SJSA1 (cell line): ENCODE results near the gene EZR. TPM values are rescaled to one million over a fixed set of nuclear protein-coding genes. Genes with fewer than 3 reads are reported as not detected.

Experiments used
- DNase-seq, 2 experiments: peaks; one replicate each; pipeline ENCODE4 v3.0.0-alpha.2; 2015 to 2020; ENCODE audit warnings: low spot score in 2 of 2, low read depth in 1 of 2
- H3K27ac ChIP-seq: fragments of 250-450 bp; sonication (Bioruptor Pico); 2 replicates; pipeline ENCODE4 v1.5.1; 2020; ENCODE audit warnings: mild to moderate bottlenecking, moderate library complexity
- H3K27me3 ChIP-seq: fragments of 250-450 bp; sonication (Bioruptor Pico); replicated peaks from 2 replicates; pipeline ENCODE4 v1.5.1; 2020; ENCODE audit warnings: mild to moderate bottlenecking, moderate library complexity
- H3K36me3 ChIP-seq: fragments of 250-450 bp; sonication (Bioruptor Pico); 2 replicates; pipeline ENCODE4 v1.5.1; 2020; ENCODE audit warnings: mild to moderate bottlenecking
- H3K4me1 ChIP-seq: fragments of 250-450 bp; sonication (Bioruptor Pico); replicated peaks from 2 replicates; pipeline ENCODE4 v1.6.1; 2021; ENCODE audit warnings: mild to moderate bottlenecking
- H3K4me3 ChIP-seq: fragments of 250-450 bp; sonication (Bioruptor Pico); 2 replicates; pipeline ENCODE4 v1.5.1; 2020; ENCODE audit warnings: mild to moderate bottlenecking
- H3K9me3 ChIP-seq: fragments of 250-450 bp; sonication (Bioruptor Pico); replicated peaks from 2 replicates; pipeline ENCODE4 v1.5.1; 2020; ENCODE audit warnings: mild to moderate bottlenecking
- total RNA-seq: library from RNA; depleted of rRNA; stranded (reverse); fragments of >200 nt; shearing (Covaris generic); gene quantifications from 2 replicates; pipeline ENCODE4 v1.2.3, GENCODE V29; 2014

EZR gene
- total RNA-seq, 1 experiment from 2014 or later, result 246 TPM

DNA sequence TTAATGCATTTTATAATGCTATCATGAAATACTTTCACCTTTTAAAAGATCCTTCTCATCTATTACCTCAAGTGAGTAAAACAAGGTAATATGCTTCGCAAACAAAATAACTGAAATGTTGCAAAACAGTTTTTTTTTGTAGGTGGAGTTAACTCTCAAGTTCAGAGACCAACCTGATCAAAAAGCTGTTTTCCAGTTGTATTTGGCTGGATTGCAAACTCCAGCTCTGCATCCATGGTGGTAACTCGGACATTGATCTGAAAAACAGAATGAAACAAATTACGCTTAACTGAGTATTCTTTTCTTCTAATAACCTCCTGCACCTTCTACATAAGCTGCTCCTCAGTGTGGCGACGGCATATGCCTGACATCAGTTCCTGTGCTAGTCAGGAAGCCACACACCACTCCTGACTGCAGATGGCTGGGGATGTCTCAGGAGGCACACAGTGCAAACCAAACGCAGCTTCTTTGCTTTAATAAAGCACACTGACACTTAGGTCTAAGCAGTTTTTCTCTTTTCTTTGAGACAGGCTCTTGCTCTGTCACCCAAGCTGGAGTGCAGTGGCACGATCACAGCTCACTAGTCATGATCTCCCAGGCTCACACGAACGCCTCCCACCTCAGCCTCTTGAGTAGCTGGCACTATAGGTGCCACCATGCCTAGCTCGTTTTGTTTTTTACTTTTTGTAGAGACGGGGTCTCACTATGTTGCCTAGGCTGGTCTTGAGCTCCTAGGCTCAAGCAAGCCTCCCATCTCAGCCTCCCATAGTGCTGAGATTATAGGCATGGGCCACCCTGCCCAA lies 29.9 kb downstream of the EZR start:
- no peak for DNase-seq
- peaks cover 13% of the 10 kb centered on the region for H3K4me1 ChIP-seq
- H3K4me3 ChIP-seq, result no peak overlapping the region
- no peaks in the 10 kb centered on the region for H3K9me3 ChIP-seq
- no peaks in the 10 kb centered on the region for H3K27me3 ChIP-seq
- H3K27ac ChIP-seq, result no peak overlapping the region
- peaks cover 68% of the 10 kb centered on the region for H3K36me3 ChIP-seq

DNA sequence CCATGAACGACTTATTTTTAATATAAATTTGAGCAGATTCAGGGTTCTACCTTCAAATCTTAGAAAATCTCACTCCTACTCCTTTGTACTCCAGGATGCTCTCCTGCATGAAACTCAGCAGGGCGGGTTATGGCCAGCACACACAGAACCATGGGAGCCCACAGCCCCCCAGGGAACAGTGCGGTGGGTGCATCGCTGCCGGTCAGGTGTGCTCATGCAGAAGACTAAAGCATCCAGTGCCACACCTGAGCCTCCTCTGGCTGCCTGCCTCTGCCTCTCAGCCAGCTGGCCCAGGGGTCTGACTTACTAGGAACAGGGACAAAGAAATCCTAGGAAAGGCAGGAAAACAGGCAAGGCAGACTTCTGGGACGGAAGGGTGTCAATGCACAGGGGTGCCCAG lies 31.8 kb downstream of the EZR start:
- Histone ChIP-seq H3K9me3 (no peaks in the 10 kb centered on the region), H3K27ac (no peak overlapping the region), H3K4me1 (peaks cover 13% of the 10 kb centered on the region), H3K4me3 (no peak overlapping the region), H3K27me3 (no peaks in the 10 kb centered on the region), H3K36me3 (peaks cover 85% of the 10 kb centered on the region)
- no peak for DNase-seq

DNA sequence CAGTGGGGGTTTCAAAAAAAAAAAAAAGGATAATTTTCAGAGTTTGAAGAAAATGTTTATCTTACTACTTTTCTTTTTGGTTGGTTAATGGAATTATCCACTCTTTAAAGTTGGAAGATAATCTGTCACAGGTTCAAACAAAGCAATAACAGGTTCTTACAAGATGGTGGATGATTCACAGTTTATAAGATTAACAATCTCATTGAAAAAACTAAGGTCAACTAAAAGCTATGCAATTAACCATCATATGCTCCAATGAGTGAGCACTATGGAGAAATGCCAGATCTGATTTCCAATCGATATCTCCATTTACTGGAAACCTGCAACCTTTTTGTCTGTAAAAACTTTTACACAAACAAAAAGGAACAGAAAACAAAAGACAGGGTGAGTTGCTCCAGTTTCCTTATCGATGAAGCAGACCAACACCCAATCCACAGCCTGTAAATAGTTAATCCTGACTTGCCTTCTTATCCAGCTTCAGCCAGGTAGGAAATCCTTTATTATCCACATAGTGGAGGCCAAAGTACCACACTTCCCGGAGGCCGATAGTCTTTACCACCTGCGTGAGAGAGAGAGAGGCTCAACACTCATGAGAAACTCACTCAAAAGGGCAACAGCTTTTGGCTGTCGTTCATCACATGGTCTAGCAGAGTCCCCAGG lies 32.4 kb downstream of the EZR start:
- H3K4me3 ChIP-seq, result no peak overlapping the region
- no peaks in the 10 kb centered on the region for H3K27me3 ChIP-seq
- no peaks in the 10 kb centered on the region for H3K9me3 ChIP-seq
- H3K4me1 ChIP-seq, result peaks cover 13% of the 10 kb centered on the region
- H3K27ac ChIP-seq, result no peak overlapping the region
- H3K36me3 ChIP-seq, result peaks cover 88% of the 10 kb centered on the region
- no peak for DNase-seq

DNA sequence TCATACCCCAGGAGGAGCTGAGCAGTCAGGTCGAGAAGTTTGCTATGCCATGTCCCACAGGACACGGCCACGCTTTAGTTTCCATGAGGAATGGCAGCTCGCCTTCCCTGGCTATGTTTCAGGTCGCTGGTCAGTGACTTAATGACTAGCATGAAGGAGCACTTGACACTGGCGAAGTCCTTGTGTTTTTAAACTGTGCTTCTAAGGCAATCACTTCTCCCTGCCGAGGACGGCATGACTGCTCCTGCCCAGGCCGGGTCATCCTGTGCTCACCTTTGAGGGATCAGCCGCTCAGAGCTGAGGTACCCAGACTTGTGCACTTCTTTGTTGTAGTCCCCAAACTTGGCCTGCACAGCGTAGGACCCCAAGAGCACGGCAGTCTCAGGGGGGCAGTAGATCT lies 34.1 kb downstream of the EZR start:
- H3K27me3 ChIP-seq, result no peaks in the 10 kb centered on the region
- no peak overlapping the region for H3K4me3 ChIP-seq
- peaks cover 100% of the 10 kb centered on the region for H3K36me3 ChIP-seq
- no peaks in the 10 kb centered on the region for H3K9me3 ChIP-seq
- peaks cover 13% of the 10 kb centered on the region for H3K4me1 ChIP-seq
- H3K27ac ChIP-seq, result peak overlapping the region; percentile 20
- no peak for DNase-seq

DNA sequence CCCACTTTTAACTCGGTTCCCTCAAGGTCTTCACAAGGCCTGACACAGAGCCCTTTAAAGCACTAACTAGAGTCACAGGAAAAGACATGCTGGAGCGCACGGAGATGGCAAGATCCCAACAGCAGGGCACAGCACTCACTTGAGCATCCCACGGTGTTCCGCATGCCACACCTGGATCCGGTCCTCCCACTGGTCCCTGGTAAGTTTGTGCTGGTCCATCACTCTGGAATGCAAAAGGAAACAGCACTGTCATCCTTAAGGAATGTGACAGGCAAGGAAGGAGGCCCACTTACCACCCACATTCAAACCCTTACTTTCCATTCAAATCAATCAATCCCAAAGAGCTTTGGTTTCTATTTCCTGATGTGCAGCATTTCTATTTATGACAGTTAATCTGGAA lies 34.7 kb downstream of the EZR start:
- H3K27ac ChIP-seq, result peak overlapping the region; percentile 20
- H3K27me3 ChIP-seq, result no peaks in the 10 kb centered on the region
- peak; percentile 37 to 59 for DNase-seq
- no peak overlapping the region for H3K4me3 ChIP-seq
- peaks cover 99% of the 10 kb centered on the region for H3K36me3 ChIP-seq
- peaks cover 13% of the 10 kb centered on the region for H3K4me1 ChIP-seq
- no peaks in the 10 kb centered on the region for H3K9me3 ChIP-seq

DNA sequence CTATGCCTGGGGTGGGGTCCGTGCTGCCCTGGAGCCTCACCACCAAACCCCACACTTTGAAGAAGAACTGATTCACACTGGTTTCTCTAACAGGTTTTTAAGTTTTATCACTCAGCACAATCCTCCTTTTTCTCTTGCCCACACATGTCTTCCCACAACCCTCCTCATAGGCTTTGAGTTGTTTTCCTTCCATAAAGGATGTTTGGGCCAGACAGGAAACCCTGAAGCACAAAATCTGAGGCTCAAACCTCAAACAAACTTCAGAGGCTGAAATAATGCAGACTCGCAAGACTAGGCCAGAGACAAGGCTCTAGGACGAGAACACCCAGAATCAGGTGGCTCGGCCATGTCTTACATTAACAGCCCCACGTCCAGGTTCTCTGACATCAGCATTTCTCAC lies 35.3 kb downstream of the EZR start:
- no peak overlapping the region for H3K4me3 ChIP-seq
- H3K4me1 ChIP-seq, result peaks cover 13% of the 10 kb centered on the region
- H3K9me3 ChIP-seq, result no peaks in the 10 kb centered on the region
- no peaks in the 10 kb centered on the region for H3K27me3 ChIP-seq
- peaks cover 99% of the 10 kb centered on the region for H3K36me3 ChIP-seq
- no peak overlapping the region for H3K27ac ChIP-seq
- no peak for DNase-seq

DNA sequence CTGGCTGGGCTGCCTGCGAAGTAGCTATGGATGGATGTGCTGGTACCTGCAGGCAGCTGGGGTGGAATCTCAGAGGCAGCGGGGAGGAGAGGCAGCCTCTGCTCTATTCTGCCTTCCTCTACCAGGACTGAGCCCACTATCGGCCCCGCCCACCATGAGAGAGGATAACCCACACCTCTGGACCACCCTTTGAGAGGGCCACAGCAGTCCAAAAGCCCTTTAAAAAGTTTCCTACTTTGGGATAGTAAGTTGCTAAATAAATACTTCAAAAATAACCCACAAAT lies 36.1 kb downstream of the EZR start:
- peaks cover 99% of the 10 kb centered on the region for H3K36me3 ChIP-seq
- DNase-seq, result no peak
- H3K4me3 ChIP-seq, result no peak overlapping the region
- no peaks in the 10 kb centered on the region for H3K27me3 ChIP-seq
- H3K27ac ChIP-seq, result no peak overlapping the region
- peaks cover 13% of the 10 kb centered on the region for H3K4me1 ChIP-seq
- H3K9me3 ChIP-seq, result no peaks in the 10 kb centered on the region

DNA sequence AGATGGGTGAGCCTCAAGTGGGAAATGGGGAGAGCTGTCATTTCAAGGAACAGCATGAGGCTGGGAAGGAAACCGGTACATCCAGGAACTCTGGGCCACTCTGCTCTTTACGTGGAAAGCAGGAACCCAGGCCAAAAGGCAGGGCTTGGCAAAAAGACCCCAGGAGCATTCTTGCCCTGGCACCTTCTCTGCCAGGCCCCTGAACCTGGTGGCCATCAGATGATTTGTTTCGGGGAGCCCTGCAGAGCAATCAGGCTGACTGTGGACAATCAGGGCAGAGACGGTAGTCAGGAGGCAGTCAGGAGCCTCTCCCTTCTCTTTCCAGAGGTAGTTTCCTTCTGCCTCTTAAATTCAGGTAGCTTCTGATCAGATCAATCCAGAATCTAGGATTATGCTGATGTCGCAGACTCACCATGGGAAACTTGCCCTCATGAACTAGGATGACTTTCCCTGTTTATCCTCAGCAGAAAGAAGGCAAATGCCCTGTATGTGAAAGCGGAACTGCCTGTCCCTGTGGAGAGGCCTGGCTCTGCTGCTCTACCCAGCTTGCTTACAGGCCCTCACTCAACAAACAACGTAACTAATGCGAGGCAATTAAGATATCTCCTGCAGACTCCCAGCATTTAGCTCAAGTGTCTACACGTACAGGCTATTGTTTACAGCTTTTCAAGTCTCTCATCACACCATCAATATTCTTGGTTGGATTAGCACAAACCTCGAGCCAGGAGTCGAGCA lies 36.6 kb downstream of the EZR start:
- no peak for DNase-seq
- Histone ChIP-seq H3K36me3 (peaks cover 99% of the 10 kb centered on the region), H3K4me3 (no peak overlapping the region), H3K4me1 (peaks cover 13% of the 10 kb centered on the region), H3K9me3 (no peaks in the 10 kb centered on the region), H3K27ac (no peak overlapping the region), H3K27me3 (no peaks in the 10 kb centered on the region)

DNA sequence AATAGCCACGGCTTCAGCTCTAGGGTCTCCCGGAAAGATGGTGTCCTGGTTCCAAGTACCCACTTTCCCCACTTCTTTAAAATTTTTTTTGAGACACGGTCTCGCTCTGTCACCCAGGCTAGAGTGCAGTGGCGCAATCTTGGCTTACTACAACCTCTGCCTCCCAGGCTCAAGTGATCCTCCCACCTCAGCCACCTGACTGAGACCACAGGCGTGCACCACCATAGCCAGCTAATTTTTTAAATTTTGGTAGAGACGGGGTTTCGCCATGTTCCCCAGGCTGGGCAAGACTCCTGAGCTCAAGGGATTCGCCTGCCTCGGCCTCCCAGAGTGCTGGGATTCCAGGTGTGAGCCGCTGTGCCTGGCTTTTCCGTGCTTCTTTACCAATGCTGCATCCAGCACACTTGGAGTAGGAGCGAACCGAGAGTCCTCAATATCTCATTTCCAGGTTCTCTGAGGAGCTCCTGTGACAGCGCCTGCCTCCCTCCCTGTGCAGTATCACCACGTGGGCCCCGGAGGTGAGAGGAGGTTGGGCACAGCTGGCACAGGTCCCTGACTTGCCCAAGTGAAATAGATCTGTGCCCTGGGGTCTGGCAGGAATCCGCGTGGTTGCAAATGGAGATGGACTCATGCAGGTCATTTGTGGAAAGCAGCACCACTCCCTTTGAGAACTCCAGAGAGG lies 37.3 kb downstream of the EZR start:
- peaks cover 99% of the 10 kb centered on the region for H3K36me3 ChIP-seq
- H3K27me3 ChIP-seq, result no peaks in the 10 kb centered on the region

DNA sequence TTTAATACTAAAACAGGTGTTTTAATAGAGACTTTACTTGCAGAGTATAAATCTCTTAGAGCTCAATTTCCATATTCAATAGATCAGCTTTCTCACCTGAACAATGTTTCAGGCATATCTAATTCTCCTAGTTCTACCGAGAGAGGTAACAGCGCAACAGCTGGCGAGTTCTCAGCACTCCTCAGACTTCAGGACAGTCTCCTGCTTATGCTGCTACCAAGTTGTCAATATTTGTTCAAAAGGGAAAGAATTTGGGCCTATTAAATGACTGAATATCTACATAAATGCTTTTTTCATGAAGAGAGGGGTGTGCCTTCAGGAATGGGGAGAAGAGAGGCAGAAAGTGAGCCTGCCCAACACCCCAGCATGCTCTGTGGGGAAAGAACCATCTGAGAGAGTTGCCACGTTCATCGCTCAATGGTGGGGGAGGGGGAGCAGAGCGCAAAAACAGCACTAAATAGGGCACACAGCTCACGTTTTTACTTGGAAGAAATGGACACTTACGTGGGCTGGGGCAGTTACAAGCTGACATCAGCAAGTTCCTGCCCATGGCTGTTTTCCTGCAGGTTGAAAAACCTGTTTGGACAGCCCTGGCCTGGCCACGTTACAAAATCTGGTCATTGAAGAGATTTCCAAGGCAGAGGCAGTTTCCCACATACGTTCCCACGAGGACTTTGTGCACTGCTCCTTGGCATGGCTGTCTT lies 38.0 kb downstream of the EZR start:
- H3K36me3 ChIP-seq, result peaks cover 99% of the 10 kb centered on the region
- H3K27me3 ChIP-seq, result no peaks in the 10 kb centered on the region
- no peak overlapping the region for H3K4me3 ChIP-seq
- H3K9me3 ChIP-seq, result no peaks in the 10 kb centered on the region
- H3K4me1 ChIP-seq, result peaks cover 13% of the 10 kb centered on the region
- no peak overlapping the region for H3K27ac ChIP-seq
- DNase-seq, result no peak

More for the DNA sequence above, 37.3 kb downstream of the EZR start:
- H3K4me3 ChIP-seq, result no peak overlapping the region
- H3K9me3 ChIP-seq, result no peaks in the 10 kb centered on the region
- H3K27ac ChIP-seq, result no peak overlapping the region
- DNase-seq, result no peak
- H3K4me1 ChIP-seq, result peaks cover 13% of the 10 kb centered on the region

DNA sequence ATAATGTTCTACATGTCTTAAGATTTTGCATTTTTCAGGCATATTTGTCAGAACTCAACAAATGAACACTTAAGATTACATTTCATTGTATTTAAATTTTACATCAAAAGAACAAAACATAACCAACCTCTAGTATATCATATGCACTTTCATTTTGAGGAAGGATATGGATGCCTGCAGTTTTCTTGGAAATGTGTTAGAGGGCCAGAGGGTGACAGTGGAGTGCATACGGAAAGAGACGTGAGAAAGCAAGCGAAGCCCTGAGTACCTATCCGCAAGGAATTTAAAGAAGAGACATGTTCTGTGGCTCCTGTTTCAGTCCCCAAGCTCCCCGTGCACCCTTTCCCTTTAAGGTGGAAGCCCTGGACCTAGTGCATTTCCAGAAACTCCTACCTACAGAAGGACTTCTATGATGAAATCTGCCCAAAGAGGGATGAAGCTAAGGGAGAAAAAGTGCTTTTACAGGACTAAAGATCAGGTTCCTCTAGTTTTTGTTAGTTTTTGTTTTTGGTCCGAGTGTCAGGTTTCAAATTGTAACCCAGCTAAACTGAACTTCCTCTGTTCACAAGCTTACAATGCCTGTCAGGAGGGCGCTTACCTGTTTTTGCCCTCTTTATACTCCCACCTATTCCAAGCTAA lies 38.8 kb downstream of the EZR start:
- Histone ChIP-seq H3K27ac (no peak overlapping the region), H3K36me3 (peaks cover 99% of the 10 kb centered on the region), H3K9me3 (no peaks in the 10 kb centered on the region), H3K27me3 (no peaks in the 10 kb centered on the region), H3K4me1 (peaks cover 11% of the 10 kb centered on the region), H3K4me3 (no peak overlapping the region)
- no peak for DNase-seq

DNA sequence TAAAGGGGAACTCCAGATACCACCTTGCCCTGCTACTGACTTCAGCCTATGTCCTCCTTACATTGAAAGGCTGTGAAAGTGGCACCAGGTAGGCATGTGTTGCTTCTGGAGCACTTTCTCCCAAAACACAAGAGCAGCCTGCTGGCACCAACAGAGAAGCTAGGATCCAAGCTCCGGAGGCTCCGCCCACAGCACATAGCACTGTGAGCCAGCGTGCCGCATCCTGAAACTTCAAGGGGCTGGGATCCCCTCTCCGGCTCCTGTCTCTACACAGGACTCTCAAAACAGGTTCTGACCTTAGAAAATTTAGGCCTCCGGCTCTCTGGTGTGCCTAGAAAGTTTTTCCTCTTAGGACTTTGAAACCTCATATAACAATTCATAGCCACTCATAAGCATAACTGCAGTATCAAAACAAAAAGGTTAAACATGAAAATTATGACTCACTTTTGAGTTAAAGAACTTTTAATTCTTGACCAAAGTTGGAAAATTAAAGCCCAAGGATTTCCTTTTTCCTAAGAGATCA lies 41.1 kb downstream of the EZR start:
- H3K27me3 ChIP-seq, result no peaks in the 10 kb centered on the region
- H3K36me3 ChIP-seq, result peaks cover 98% of the 10 kb centered on the region
- H3K4me3 ChIP-seq, result no peak overlapping the region
- H3K9me3 ChIP-seq, result no peaks in the 10 kb centered on the region
- DNase-seq, result no peak
- H3K4me1 ChIP-seq, result no peaks in the 10 kb centered on the region
- no peak overlapping the region for H3K27ac ChIP-seq

DNA sequence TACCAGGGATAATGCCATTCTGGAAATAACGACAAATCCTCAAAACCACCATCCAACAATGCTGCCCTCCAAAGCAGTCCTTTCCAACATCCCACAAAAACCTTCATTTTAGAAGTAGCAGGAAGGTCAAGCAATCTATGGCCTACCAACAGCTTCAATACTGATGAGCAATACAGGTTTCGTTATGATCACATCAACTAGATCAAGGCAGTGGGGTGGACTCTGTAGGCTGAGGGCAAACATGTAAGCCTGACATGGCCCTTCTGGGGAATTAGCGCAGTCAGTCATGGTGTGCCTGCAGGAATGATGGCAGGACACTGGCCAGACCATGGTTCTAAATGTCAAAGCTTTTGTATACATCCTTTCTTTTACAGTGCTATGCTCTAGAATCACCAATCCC lies 41.7 kb downstream of the EZR start:
- no peak for DNase-seq
- Histone ChIP-seq H3K27me3 (no peaks in the 10 kb centered on the region), H3K9me3 (no peaks in the 10 kb centered on the region), H3K4me1 (no peaks in the 10 kb centered on the region), H3K27ac (no peak overlapping the region), H3K36me3 (peaks cover 98% of the 10 kb centered on the region), H3K4me3 (no peak overlapping the region)
